Stimulated activated CD8-positive, alpha-beta memory T cell treated with anti-CD3 and anti-CD28 coated beads, Interleukin-4, amount 100 ng/mL, for 1 hour (primary cell): Measurements from ENCODE around the gene CYP1A2.
"Not testable (repeated sequence)": the region's sequence is repeated elsewhere in the genome, so short reads cannot be mapped to it uniquely, and the experiment has no call there.

Experiments
- DNase-seq, 2 donors: peaks; one replicate each; pipeline ENCODE4 v3.0.0-alpha.2; 2020; ENCODE audit warnings: low read depth in 2 of 2, low spot score in 1 of 2

The CYP1A2 gene

GRCh38 chr15:74748322-74748946, at the start of gene CYP1A2:
TSS of gene CYP1A2 (plus strand) at chr15:74748845. CDS start at chr15:74749739, 894 bp downstream.
- no peak for DNase-seq

- no peak for DNase-seq
Measured at GRCh38 chr15:74709011-74709410, 39.6 kb upstream of the CYP1A2 start.

GRCh38 chr15:74709892-74710291, 38.8 kb upstream of the CYP1A2 start:
- no peak for DNase-seq

- DNase-seq, result no peak
Measured at GRCh38 chr15:74710319-74711094, 38.1 kb upstream of the CYP1A2 start.

GRCh38 chr15:74712311-74712710, 36.3 kb upstream of the CYP1A2 start:
- DNase-seq, result no peak

- no peak for DNase-seq
Measured at GRCh38 chr15:74716651-74717050, 32.0 kb upstream of the CYP1A2 start.

- DNase-seq, result no peak
Measured at GRCh38 chr15:74722591-74722990, 26.1 kb upstream of the CYP1A2 start.

- no peak for DNase-seq
Measured at GRCh38 chr15:74723187-74723586, 25.5 kb upstream of the CYP1A2 start.

- no peak for DNase-seq
Measured at GRCh38 chr15:74723754-74724334, 24.8 kb upstream of the CYP1A2 start.

GRCh38 chr15:74724570-74725224, 23.9 kb upstream of the CYP1A2 start:
- DNase-seq, result no peak

GRCh38 chr15:74725225-74725774, 23.3 kb upstream of the CYP1A2 start, which contains the start of gene CYP1A1:
TSS of gene CYP1A1 (minus strand) at chr15:74725528. CDS start at chr15:74723097, 2,431 bp downstream.
- no peak for DNase-seq

- DNase-seq, result peak in 1 of 2 donors; percentile 19
Measured at GRCh38 chr15:74725845-74726773, 22.5 kb upstream of the CYP1A2 start.

- no peak for DNase-seq
Measured at GRCh38 chr15:74726774-74727164, 21.9 kb upstream of the CYP1A2 start.

GRCh38 chr15:74727727-74728126, 20.9 kb upstream of the CYP1A2 start:
- no peak for DNase-seq

GRCh38 chr15:74728699-74729098, 19.9 kb upstream of the CYP1A2 start:
- not testable (repeated sequence) for DNase-seq

GRCh38 chr15:74729372-74729771, 19.3 kb upstream of the CYP1A2 start:
- not testable (repeated sequence) for DNase-seq

- DNase-seq, result no peak
Measured at GRCh38 chr15:74730619-74731316, 17.9 kb upstream of the CYP1A2 start.

- no peak for DNase-seq
Measured at GRCh38 chr15:74732846-74733245, 15.8 kb upstream of the CYP1A2 start.

GRCh38 chr15:74733269-74733668, 15.4 kb upstream of the CYP1A2 start:
- DNase-seq, result no peak

GRCh38 chr15:74735305-74735704, 13.3 kb upstream of the CYP1A2 start:
- no peak for DNase-seq
